HL-60/S4 treated with phorbol 12-myristate 13-acetate at 8.2 ng/mL for 4 days and 3 days (cell line): ENCODE results near the gene KCNAB3.

Source experiments
- in situ Hi-C: fragments of 300-500 bp; cut with MboI; formaldehyde crosslinking; loops from 2 replicates; pipeline ENCODE4 v1.15.0; 2022; ENCODE audit warnings: low sequenced_read_pairs

The KCNAB3 gene

GRCh38 chr17:7881276-7882054 is 48.2 kb downstream of the KCNAB3 start:
- in situ Hi-C loops, result no loop called here

- in situ Hi-C loops, result no loop called here
Measured at GRCh38 chr17:7880076-7880868, 49.4 kb downstream of the KCNAB3 start.

GRCh38 chr17:7878234-7878633 is 51.4 kb downstream of the KCNAB3 start:
- in situ Hi-C loops, result no loop called here

- in situ Hi-C loops, result no loop called here
Measured at GRCh38 chr17:7875804-7876370, 53.8 kb downstream of the KCNAB3 start.

- in situ Hi-C loops, result no loop called here
Measured at GRCh38 chr17:7873051-7873450, 56.6 kb downstream of the KCNAB3 start.
